ENCODE results near the gene SEPTIN1.

The SEPTIN1 gene

GRCh38 chr16:30430428-30430970 lies 48.1 kb upstream of the SEPTIN1 start (continued):
- TF ChIP-seq SCRT2 (tag by site-specific recombination; IDR thresholded peaks at IDR 0.05) (0 out of 2 replicates have a peak, but pooled peaks have one; percentile 62), SP7 (tag by site-specific recombination; IDR thresholded peaks at IDR 0.05) (0 out of 2 replicates have a peak, but pooled peaks have one; percentile 5), ZNF544 (tag by site-specific recombination; IDR thresholded peaks at IDR 0.05) (no peak), ZNF830 (tag by site-specific recombination; IDR thresholded peaks at IDR 0.05; ENCODE audit: low read depth) (no peak), ZBTB11 (tag by site-specific recombination; conservative IDR thresholded peaks at IDR 0.05; ENCODE audit: low read depth) (no peak), REPIN1 (tag by site-specific recombination; IDR thresholded peaks at IDR 0.05; ENCODE audit: low read depth) (peak; percentile 89; the same call in 1 of the 2 replicates), ZNF248 (tag by site-specific recombination; IDR thresholded peaks at IDR 0.05) (no peak), ZBTB8A (tag by site-specific recombination; IDR thresholded peaks at IDR 0.05) (peak; percentile 75), ZNF404 (tag by site-specific recombination; IDR thresholded peaks at IDR 0.05) (no peak), ZNF2 (tag by site-specific recombination; IDR thresholded peaks at IDR 0.05) (peak; percentile 43; the same call in 1 of the 2 replicates), MYNN (tag by site-specific recombination; IDR thresholded peaks at IDR 0.05; ENCODE audit: borderline replicate concordance) (no peak), ZNF670 (tag by site-specific recombination; IDR thresholded peaks at IDR 0.05; ENCODE audit: low read depth) (no peak), INSM2 (tag by site-specific recombination; IDR thresholded peaks at IDR 0.05) (no peak), ZNF776 (tag by site-specific recombination; IDR thresholded peaks at IDR 0.05; ENCODE audit: borderline replicate concordance) (no peak), ZNF664 (tag by site-specific recombination; IDR thresholded peaks at IDR 0.05) (no peak), ZNF654 (tag by site-specific recombination; IDR thresholded peaks at IDR 0.05; ENCODE audit: low read depth) (no peak), ZNF488 (tag by site-specific recombination; IDR thresholded peaks at IDR 0.05) (no peak), ZBTB10 (tag by site-specific recombination; IDR thresholded peaks at IDR 0.05) (no peak), PRDM6 (tag by site-specific recombination; IDR thresholded peaks at IDR 0.05) (no peak), TCF7L2 (IDR thresholded peaks at IDR 0.05; ENCODE audit: borderline replicate concordance, low read depth, low read length) (no peak), ZNF558 (tag by site-specific recombination; IDR thresholded peaks at IDR 0.05) (0 out of 2 replicates have a peak, but pooled peaks have one; percentile 2), ZNF433 (tag by site-specific recombination; IDR thresholded peaks at IDR 0.05; ENCODE audit: low read depth) (no peak), SETDB1 (IDR thresholded peaks at IDR 0.05; ENCODE audit: insufficient read length, low read length) (no peak), KLF10 (tag by site-specific recombination; IDR thresholded peaks at IDR 0.05) (no peak), ZNF37A (tag by site-specific recombination; IDR thresholded peaks at IDR 0.05) (no peak), BCL11B (tag by site-specific recombination; IDR thresholded peaks at IDR 0.05; ENCODE audit: low read depth) (peak; percentile 2; the same call in 1 of the 2 replicates), ZBTB21 (tag by site-specific recombination; IDR thresholded peaks at IDR 0.05) (peak; percentile 38; the same call in 1 of the 2 replicates), ZNF398 (tag by site-specific recombination; IDR thresholded peaks at IDR 0.05) (no peak), ZNF624 (tag by site-specific recombination; IDR thresholded peaks at IDR 0.05) (no peak)

Data from HEK293 (cell line).